ENCODE data around the gene WDR4. TPM values are rescaled to one million over a fixed set of nuclear protein-coding genes. Genes with fewer than 3 reads are reported as not detected.
A peak's percentile ranks its signal among the peaks of the same experiment; 100 is the strongest.

WDR4 gene
- total and polyA plus RNA-seq, 11 donors, result 1.7 to 17.9 (median 6.4) TPM

DNA sequence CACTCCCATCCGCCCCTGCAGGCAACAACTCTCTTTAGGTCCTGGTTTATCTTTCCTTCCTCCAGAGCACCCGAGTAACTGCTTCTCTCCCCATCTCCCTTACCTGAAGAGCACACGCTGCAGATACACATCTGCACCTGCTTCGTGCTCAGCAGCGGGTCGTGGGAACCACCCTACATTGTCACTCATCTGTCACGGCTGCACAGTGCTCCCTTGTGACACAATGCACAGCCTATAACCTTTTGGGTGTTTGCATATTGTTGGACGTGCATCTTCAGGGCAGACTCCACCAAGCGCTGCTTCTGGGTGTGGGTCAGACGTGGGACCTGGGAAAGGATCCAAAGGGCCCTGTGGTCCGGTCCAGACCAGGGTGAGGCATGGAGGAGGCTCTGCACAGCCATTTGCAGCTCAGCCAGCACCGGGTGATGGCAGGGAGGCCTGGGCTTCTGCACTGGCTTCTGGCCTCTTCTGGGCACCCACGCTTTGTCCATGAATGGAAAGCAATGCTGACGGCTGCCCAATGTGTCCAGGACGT is 42.5 kb downstream of the WDR4 start:
- no peak for ATAC-seq
- 52 to 71% (median 60%) methylated on average over 15 of the region's 15 CpGs for WGBS, 4 donors
- Histone ChIP-seq H3K36me3 (peaks cover 0 to 21% (median 16%) of the 10 kb centered on the region in 9 donors), H3K9me3 (no peaks in the 10 kb centered on the region), H3K27ac (no peak overlapping the region), H3K27me3 (peaks cover 0 to 20% (median 4%) of the 10 kb centered on the region in 9 donors), H3K4me1 (peaks cover 0 to 6% (median 0%) of the 10 kb centered on the region in 12 donors), H3K4me3 (no peak overlapping the region)
- no peak for TF ChIP-seq POLR2A (IDR thresholded peaks at IDR 0.05)
- TF ChIP-seq, protein P1, sequence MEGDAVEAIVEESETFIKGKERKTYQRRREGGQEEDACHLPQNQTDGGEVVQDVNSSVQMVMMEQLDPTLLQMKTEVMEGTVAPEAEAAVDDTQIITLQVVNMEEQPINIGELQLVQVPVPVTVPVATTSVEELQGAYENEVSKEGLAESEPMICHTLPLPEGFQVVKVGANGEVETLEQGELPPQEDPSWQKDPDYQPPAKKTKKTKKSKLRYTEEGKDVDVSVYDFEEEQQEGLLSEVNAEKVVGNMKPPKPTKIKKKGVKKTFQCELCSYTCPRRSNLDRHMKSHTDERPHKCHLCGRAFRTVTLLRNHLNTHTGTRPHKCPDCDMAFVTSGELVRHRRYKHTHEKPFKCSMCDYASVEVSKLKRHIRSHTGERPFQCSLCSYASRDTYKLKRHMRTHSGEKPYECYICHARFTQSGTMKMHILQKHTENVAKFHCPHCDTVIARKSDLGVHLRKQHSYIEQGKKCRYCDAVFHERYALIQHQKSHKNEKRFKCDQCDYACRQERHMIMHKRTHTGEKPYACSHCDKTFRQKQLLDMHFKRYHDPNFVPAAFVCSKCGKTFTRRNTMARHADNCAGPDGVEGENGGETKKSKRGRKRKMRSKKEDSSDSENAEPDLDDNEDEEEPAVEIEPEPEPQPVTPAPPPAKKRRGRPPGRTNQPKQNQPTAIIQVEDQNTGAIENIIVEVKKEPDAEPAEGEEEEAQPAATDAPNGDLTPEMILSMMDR (IDR thresholded peaks at IDR 0.05), result no peak
- intact Hi-C loops (cut with DNase I), result no loop called here
- DNase-seq, result peak in 1 of 5 donors; percentile 13

DNA sequence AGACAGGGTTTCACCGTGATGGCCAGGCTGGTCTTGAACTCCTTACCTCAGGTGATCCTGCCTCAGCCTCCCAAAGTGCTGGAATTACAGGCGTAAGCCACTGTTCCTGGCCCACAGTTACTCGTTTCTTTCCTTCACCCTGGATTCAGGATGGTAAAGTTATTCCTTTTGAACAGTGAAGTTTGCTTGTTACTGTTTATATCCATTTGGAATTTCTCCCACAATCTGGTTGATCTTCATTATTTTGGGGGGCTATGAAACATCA is 43.0 kb downstream of the WDR4 start:
- Histone ChIP-seq H3K9me3 (no peaks in the 10 kb centered on the region), H3K4me3 (no peak overlapping the region), H3K27me3 (peaks cover 0 to 25% (median 7%) of the 10 kb centered on the region in 9 donors), H3K4me1 (peaks cover 0 to 6% (median 0%) of the 10 kb centered on the region in 12 donors), H3K36me3 (peaks cover 0 to 17% (median 13%) of the 10 kb centered on the region in 9 donors), H3K27ac (no peak overlapping the region)
- ATAC-seq, result no peak
- no peak for DNase-seq
- intact Hi-C loops (cut with DNase I), result no loop called here
- TF ChIP-seq, protein P1 (IDR thresholded peaks at IDR 0.05), result no peak
- no peak for TF ChIP-seq POLR2A (IDR thresholded peaks at IDR 0.05)
- 80 to 89% (median 84%) methylated on average over 3 of the region's 3 CpGs for WGBS, 4 donors

DNA sequence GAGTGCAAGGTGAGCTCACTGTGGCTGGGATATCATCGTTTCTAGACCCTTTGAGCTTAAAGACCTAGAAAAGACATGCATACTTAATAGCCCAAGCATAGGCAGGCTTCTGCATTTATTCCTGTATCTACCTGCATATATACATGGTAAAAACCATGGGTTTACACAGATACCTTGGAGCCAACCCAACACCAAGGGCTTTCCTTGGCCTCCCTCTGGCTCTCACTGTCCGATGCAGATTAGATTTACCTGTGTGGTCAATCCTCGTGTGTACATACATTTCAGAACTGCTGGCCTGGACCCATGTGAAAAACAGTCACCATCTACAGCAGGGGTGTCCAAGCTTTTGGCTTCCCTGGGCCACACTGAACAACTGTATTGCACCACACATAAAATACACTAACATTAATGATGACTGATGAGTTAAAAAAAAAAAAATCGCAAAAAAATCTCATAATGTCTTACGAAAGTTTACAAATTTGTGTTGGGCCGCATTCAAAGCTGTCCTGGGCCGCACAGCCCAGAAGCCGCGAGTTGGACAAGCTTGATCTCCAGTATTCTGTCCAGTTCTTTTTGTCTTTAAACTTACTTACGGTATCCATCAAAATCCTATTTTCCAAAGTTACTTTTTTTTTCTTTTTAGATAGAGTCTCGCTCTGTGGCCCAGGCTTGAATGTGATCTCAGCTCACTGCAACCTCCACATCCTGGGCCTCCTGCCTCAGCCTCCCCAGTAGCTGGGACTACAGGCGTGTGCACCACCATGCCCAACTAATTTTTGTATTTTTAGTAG is 43.5 kb downstream of the WDR4 start:
- no peak for TF ChIP-seq POLR2A (IDR thresholded peaks at IDR 0.05)
- TF ChIP-seq, protein P1 (IDR thresholded peaks at IDR 0.05), result no peak
- no peaks in the 10 kb centered on the region for H3K9me3 ChIP-seq
- no peak overlapping the region for H3K4me3 ChIP-seq
- H3K36me3 ChIP-seq, result peaks cover 0 to 12% (median 8%) of the 10 kb centered on the region in 9 donors
- H3K4me1 ChIP-seq, result peaks cover 0 to 6% (median 0%) of the 10 kb centered on the region in 12 donors
- no peak for ATAC-seq
- peaks cover 0 to 30% (median 8%) of the 10 kb centered on the region in 9 donors for H3K27me3 ChIP-seq
- no peak overlapping the region for H3K27ac ChIP-seq
- peak in 1 of 5 donors; percentile 5 for DNase-seq
- intact Hi-C loops (cut with DNase I), result loop anchor here in 1 of 10 donors (2.0 kb wide), 1 partner anchor 23 kb away; no protein-coding TSS in a partner anchor
- WGBS, 4 donors, result 82 to 86% (median 83%) methylated on average over 12 of the region's 12 CpGs

DNA sequence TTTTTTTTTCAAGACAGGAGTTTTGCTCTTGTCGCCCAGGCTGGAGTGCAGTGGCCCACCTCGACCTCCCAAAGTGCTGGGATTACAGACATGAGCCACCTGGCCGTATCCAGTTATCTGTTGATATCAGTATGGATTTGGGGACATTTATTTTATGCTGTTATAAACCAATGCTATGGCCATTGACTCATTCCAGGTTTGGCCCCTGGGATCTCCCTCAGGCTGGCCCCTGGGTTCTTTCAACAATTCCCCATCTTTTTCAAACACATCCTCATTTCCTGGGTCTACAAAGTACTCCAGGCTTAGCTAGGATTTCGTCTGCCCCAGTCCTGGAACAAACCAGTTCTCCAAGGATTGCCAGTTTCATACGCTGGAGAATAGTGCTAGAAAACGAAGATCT is 44.1 kb downstream of the WDR4 start:
- 82 to 89% (median 86%) methylated on average over 6 of the region's 6 CpGs for WGBS, 4 donors
- TF ChIP-seq, protein P1 (IDR thresholded peaks at IDR 0.05), result no peak
- TF ChIP-seq POLR2A (IDR thresholded peaks at IDR 0.05), result no peak
- Histone ChIP-seq H3K9me3 (no peaks in the 10 kb centered on the region), H3K4me3 (no peak overlapping the region), H3K4me1 (peaks cover 0 to 6% (median 0%) of the 10 kb centered on the region in 12 donors), H3K36me3 (peaks cover 0 to 6% (median 2%) of the 10 kb centered on the region in 9 donors), H3K27ac (no peak overlapping the region), H3K27me3 (peaks cover 0 to 36% (median 12%) of the 10 kb centered on the region in 9 donors)
- ATAC-seq, result no peak
- intact Hi-C loops (cut with DNase I), result loop anchor here in 1 of 10 donors (2.0 kb wide), 1 partner anchor 24 kb away; no protein-coding TSS in a partner anchor
- no peak for DNase-seq

Data from heart left ventricle (tissue), 16 donors.